H1 (cell line): ENCODE measurements around the gene MAP4K4. TPM values are rescaled to one million over a fixed set of nuclear protein-coding genes. Genes with fewer than 3 reads are reported as not detected.

Experiments used
- CTCF ChIA-PET: fragments of 300-600 bp; sonication (Branson Sonifier 250); formaldehyde crosslinking; loops from one replicate; lab custom pipeline; 2021; ENCODE audit not compliant: partially characterized antibody; lab: Charles Lee
- POLR2A ChIA-PET: fragments of 300-600 bp; sonication (Branson Sonifier 250); formaldehyde crosslinking; loops from one replicate; lab custom pipeline; 2021; ENCODE audit warnings: inconsistent platforms; ENCODE audit not compliant: partially characterized antibody; lab: Charles Lee
- DNase-seq, 2 experiments: peaks; one replicate each; pipeline versions ENCODE4 v3.0.0 to v3.0.0-alpha.2; 2010 to 2022; ENCODE audit warnings: low spot score in 2 of 2, low read depth in 1 of 2, mixed read lengths in 1 of 2
- FAIRE-seq: peaks from 2 replicates; lab custom pipeline; 2011; peaks lifted over from hg19 to GRCh38; lab: Jason Lieb, UNC
- H2AFZ ChIP-seq: 2 replicates; pipeline ENCODE4 v1.8.1; 2012; ENCODE audit warnings: low read length, inconsistent platforms
- H2AK5ac ChIP-seq: 2 replicates; pipeline ENCODE4 v1.6.1; 2013; ENCODE audit warnings: low read depth, low read length
- H2BK120ac ChIP-seq: replicated peaks from 2 replicates; pipeline ENCODE3; 2013; ENCODE audit warnings: low read depth, low read length, inconsistent platforms
- H2BK12ac ChIP-seq: 2 replicates; pipeline ENCODE4 v1.6.1; 2013; ENCODE audit warnings: low read depth, low read length
- H2BK15ac ChIP-seq: 2 replicates; pipeline ENCODE4 v1.6.1; 2013; ENCODE audit warnings: low read length
- H2BK20ac ChIP-seq: 2 replicates; pipeline ENCODE4 v1.6.1; 2013; ENCODE audit warnings: low read length
- H2BK5ac ChIP-seq: 2 replicates; pipeline ENCODE4 v1.6.1; 2013; ENCODE audit warnings: low read depth, low read length
- H3K14ac ChIP-seq: 2 replicates; pipeline ENCODE4 v1.6.1; 2013; ENCODE audit warnings: inconsistent platforms; ENCODE audit not compliant: insufficient read length
- H3K18ac ChIP-seq: 2 replicates; pipeline ENCODE4 v1.6.1; 2013; ENCODE audit warnings: low read length; ENCODE audit errors: extremely low read depth
- H3K23ac ChIP-seq: 2 replicates; pipeline ENCODE4 v1.6.1; 2013; ENCODE audit warnings: inconsistent platforms; ENCODE audit not compliant: insufficient read length
- H3K23me2 ChIP-seq: 2 replicates; pipeline ENCODE4 v1.6.1; 2013; ENCODE audit warnings: low read depth, low read length
- H3K27ac ChIP-seq: 2 replicates; pipeline ENCODE4 v1.6.1; 2011; ENCODE audit warnings: low read depth, low read length, inconsistent platforms
- H3K27me3 ChIP-seq, 4 experiments: replicated peaks in 1 of 4; 1 replicate in 1 of 4; 2 replicates in 3 of 4; pipeline versions ENCODE4 v1.6.1 to v1.8.1; 2011 to 2013; ENCODE audit warnings: low read length in 3 of 4, mild to moderate bottlenecking in 3 of 4, inconsistent platforms in 2 of 4, mixed read lengths in 2 of 4, moderate library complexity in 1 of 4; ENCODE audit not compliant: control insufficient read depth in 3 of 4, insufficient read depth in 3 of 4; ENCODE audit errors: extremely low read depth in 1 of 4
- H3K36me3 ChIP-seq, 4 experiments: 2 replicates each; pipeline versions ENCODE4 v1.6.1 to v1.8.1; 2011 to 2013; ENCODE audit warnings: mild to moderate bottlenecking in 4 of 4, low read length in 3 of 4, moderate library complexity in 2 of 4, control low read depth in 1 of 4, inconsistent platforms in 1 of 4; ENCODE audit not compliant: insufficient read depth in 4 of 4, control insufficient read depth in 2 of 4
- H3K4ac ChIP-seq: replicated peaks from 2 replicates; pipeline ENCODE3; 2013; ENCODE audit warnings: low read length, low read depth, mixed read lengths, inconsistent platforms; ENCODE audit not compliant: insufficient read length
- H3K4me1 ChIP-seq, 4 experiments: replicated peaks in 1 of 4; 1 replicate in 1 of 4; 2 replicates in 3 of 4; pipeline versions ENCODE4 v1.6.1 to v1.8.1; 2011 to 2013; ENCODE audit warnings: low read length in 3 of 4, inconsistent platforms in 2 of 4, mixed read lengths in 1 of 4; ENCODE audit not compliant: insufficient read depth in 4 of 4, control insufficient read depth in 3 of 4
- H3K4me2 ChIP-seq, 2 experiments: 2 replicates each; pipeline versions ENCODE4 v1.6.1 to v1.8.1; 2011 to 2013; ENCODE audit warnings: low read depth in 2 of 2, low read length in 2 of 2, control low read depth in 1 of 2, inconsistent platforms in 1 of 2, mild to moderate bottlenecking in 1 of 2; ENCODE audit not compliant: insufficient read depth in 1 of 2
- H3K4me3 ChIP-seq, 4 experiments: fragments of 200-600, 300-600 bp in 1 of 4; sonication (generic), shearing (Covaris generic), sonication (Bioruptor Twin) in 1 of 4; 2 replicates each; pipeline versions ENCODE4 v1.5.1 to v1.8.1; 2011 to 2016; ENCODE audit warnings: low read length in 4 of 4, low read depth in 3 of 4, control low read depth in 2 of 4, inconsistent platforms in 2 of 4, mild to moderate bottlenecking in 2 of 4, mixed read lengths in 1 of 4, moderate library complexity in 1 of 4; ENCODE audit not compliant: insufficient read depth in 2 of 4; ENCODE audit errors: extremely low read depth in 1 of 4
- H3K56ac ChIP-seq: replicated peaks from 2 replicates; pipeline ENCODE3; 2013; ENCODE audit warnings: low read depth, mild to moderate bottlenecking, mixed read lengths, low read length, inconsistent platforms; ENCODE audit not compliant: insufficient read length
- H3K79me1 ChIP-seq: 2 replicates; pipeline ENCODE4 v1.6.1; 2013; ENCODE audit warnings: low read depth, low read length, control low read depth
- H3K79me2 ChIP-seq, 2 experiments: 2 replicates each; pipeline versions ENCODE4 v1.6.1 to v1.8.1; 2012 to 2013; ENCODE audit warnings: low read length in 2 of 2, mild to moderate bottlenecking in 2 of 2, inconsistent platforms in 1 of 2; ENCODE audit not compliant: insufficient read depth in 2 of 2, control insufficient read depth in 1 of 2
- H3K9ac ChIP-seq, 4 experiments: replicated peaks in 1 of 4; 1 replicate in 1 of 4; 2 replicates in 3 of 4; pipeline versions ENCODE4 v1.6.1 to v1.8.1; 2011 to 2013; ENCODE audit warnings: low read depth in 3 of 4, low read length in 3 of 4, control low read depth in 2 of 4, mild to moderate bottlenecking in 2 of 4, moderate library complexity in 2 of 4, inconsistent platforms in 1 of 4; ENCODE audit errors: extremely low read depth in 1 of 4
- H3K9me3 ChIP-seq, 2 experiments: 2 replicates each; pipeline versions ENCODE4 v1.6.1 to v1.8.1; 2012 to 2013; ENCODE audit warnings: mild to moderate bottlenecking in 2 of 2, moderate library complexity in 2 of 2, control low read depth in 1 of 2, inconsistent platforms in 1 of 2, low read depth in 1 of 2, low read length in 1 of 2, mixed read lengths in 1 of 2; ENCODE audit not compliant: insufficient read depth in 2 of 2
- H4K20me1 ChIP-seq, 2 experiments: replicated peaks in 1 of 2; 2 replicates each; pipeline versions ENCODE3 to v1.8.1; 2011 to 2013; ENCODE audit warnings: inconsistent platforms in 2 of 2, low read length in 2 of 2, mild to moderate bottlenecking in 1 of 2; ENCODE audit not compliant: insufficient read depth in 2 of 2, control insufficient read depth in 1 of 2
- H4K5ac ChIP-seq: 2 replicates; pipeline ENCODE4 v1.6.1; 2013; ENCODE audit warnings: low read length, low read depth, mixed read lengths, inconsistent platforms; ENCODE audit not compliant: insufficient read length
- H4K8ac ChIP-seq: 2 replicates; pipeline ENCODE4 v1.8.0; 2013; ENCODE audit warnings: mild to moderate bottlenecking, moderate library complexity, low read length, inconsistent platforms; ENCODE audit not compliant: insufficient read depth; ENCODE audit errors: extremely low read depth
- H4K91ac ChIP-seq: replicated peaks from 2 replicates; pipeline ENCODE3; 2013; ENCODE audit warnings: low read length, mixed read lengths, inconsistent platforms; ENCODE audit not compliant: insufficient read length
- BACH1 ChIP-seq: IDR thresholded peaks from 2 replicates; pipeline ENCODE4 v1.6.1; 2012; ENCODE audit warnings: low read length, improper control_type of control experiment
- SP4 ChIP-seq: IDR thresholded peaks from 2 replicates; pipeline ENCODE4 v1.6.1; 2012; ENCODE audit warnings: low read length, inconsistent platforms
- SRF ChIP-seq: IDR thresholded peaks from 2 replicates; pipeline ENCODE4 v1.6.1; 2011; ENCODE audit warnings: mild to moderate bottlenecking, low read depth, low read length, moderate library complexity
- TBP ChIP-seq: IDR thresholded peaks from 2 replicates; pipeline ENCODE4 v1.6.1; 2011; ENCODE audit warnings: low read depth, low read length, improper control_type of control experiment
- ZNF274 ChIP-seq: IDR thresholded peaks from 2 replicates; pipeline ENCODE4 v1.7.0; 2012; ENCODE audit warnings: low read length, borderline replicate concordance; ENCODE audit errors: extremely low read depth
- WGBS, 2 experiments: shearing (Covaris generic) in 1 of 2; methylation state at CpG; one replicate each; pipeline versions ENCODE4 v1.1.6 to v1.1.7; 2013 to 2015; ENCODE audit warnings: low lambda C conversion rate in 2 of 2, mixed read lengths in 2 of 2, inconsistent platforms in 1 of 2, low coverage in 1 of 2, missing lambda C conversion rate in 1 of 2; ENCODE audit not compliant: insufficient replicate concordance in 2 of 2, insufficient coverage in 1 of 2, insufficient read length in 1 of 2; ENCODE audit errors: extremely low coverage in 1 of 2, missing lambda C conversion rate in 1 of 2; 5-methylcytosine and 5-hydroxymethylcytosine counted together
- polyA plus RNA-seq, 7 experiments: library from polyadenylated mRNA; depleted of rRNA in 3 of 7; stranded (reverse) in 5 of 7; unstranded in 2 of 7; fragments of >200 nt in 5 of 7; fragments of 200-250 nt in 2 of 7; gene quantifications; 1 replicate in 5 of 7; 2 replicates in 1 of 7; 4 replicates in 1 of 7; pipeline versions ENCODE4 v1.2.1 to v1.2.3, GENCODE V29; 2011 to 2013; ENCODE audit warnings: missing spikeins in 2 of 7, mixed read lengths in 2 of 7
- total RNA-seq: library from RNA; stranded (reverse); fragmentation: NEBNext Ultra II Directional; extraction: Animal tissue kit (Norgen Biotek cat#: 25700); gene quantifications from 2 replicates; pipeline ENCODE4 v1.2.1, GENCODE V29; 2021

MAP4K4 gene
- total and polyA plus RNA-seq, 2 of the 8 experiments (the other 6 are each of a cell fraction or from before 2014, with no cell fraction given) = 53.2 to 138 TPM

GRCh38 chr2:101714118-101714517 lies 16.6 kb downstream of the MAP4K4 start:
- H2BK120ac ChIP-seq = no peak overlapping the region
- no peak overlapping the region for H2AFZ ChIP-seq
- no peak for FAIRE-seq
- no peak overlapping the region for H3K4me2 ChIP-seq
- H4K5ac ChIP-seq = no peak overlapping the region
- H3K4me1 ChIP-seq = peaks cover 3 to 12% (median 6%) of the 10 kb centered on the region in 4 experiments; a peak in 5 of 7 replicates
- peaks cover 5% of the 10 kb centered on the region for H3K79me1 ChIP-seq
- H3K23ac ChIP-seq = no peak overlapping the region
- H2BK20ac ChIP-seq = no peak overlapping the region
- H3K23me2 ChIP-seq = no peaks in the 10 kb centered on the region
- no peaks in the 10 kb centered on the region for H3K36me3 ChIP-seq
- H4K91ac ChIP-seq = no peak overlapping the region
- no peak overlapping the region for H4K8ac ChIP-seq
- H3K9me3 ChIP-seq = no peaks in the 10 kb centered on the region
- H3K27ac ChIP-seq = no peak overlapping the region
- no peak overlapping the region for H3K14ac ChIP-seq
- H3K79me2 ChIP-seq = peaks cover 12 to 96% of the 10 kb centered on the region in 2 experiments
- 90% methylated on average over 3 of the region's 3 CpGs; no CpG with 5 or more reads in 1 of the 2 experiments for WGBS, 2 experiments
- H2BK15ac ChIP-seq = no peak overlapping the region
- H3K4ac ChIP-seq = no peak overlapping the region
- TF ChIP-seq TBP (no peak), BACH1 (no peak), SRF (no peak), SP4 (no peak), ZNF274 (no peak)
- TF ChIP-seq, all 59 proteins: peak for 0
- H3K9ac ChIP-seq = no peak overlapping the region
- H2AK5ac ChIP-seq = no peak overlapping the region
- no peak overlapping the region for H2BK12ac ChIP-seq
- ChIA-PET CTCF (interaction anchor here (0.9 kb wide), 1 partner anchor 14 kb away, joined by 3 read pairs; no protein-coding TSS in a partner anchor), POLR2A (no interaction called here)
- H3K27me3 ChIP-seq = no peaks in the 10 kb centered on the region
- H3K18ac ChIP-seq = no peak overlapping the region
- H3K4me3 ChIP-seq = no peak overlapping the region
- no peak for DNase-seq
- no peak overlapping the region for H2BK5ac ChIP-seq
- peaks cover 13 to 20% of the 10 kb centered on the region in 2 experiments for H4K20me1 ChIP-seq
- no peak overlapping the region for H3K56ac ChIP-seq
